Type B pancreatic cell (in vitro differentiated cells): ENCODE results near the gene MBTD1. TPM values are rescaled to one million over a fixed set of nuclear protein-coding genes. Genes with fewer than 3 reads are reported as not detected.
"Not testable (repeated sequence)": the region's sequence is repeated elsewhere in the genome, so short reads cannot be mapped to it uniquely, and the experiment has no call there.

Source experiments
- DNase-seq: peaks from one replicate; pipeline ENCODE4 v3.0.0; 2021; ENCODE audit warnings: mixed read lengths; ENCODE audit not compliant: unreplicated experiment; ENCODE audit errors: extremely low spot score
- H3K27ac Mint-ChIP-seq: 2 replicates; pipeline ENCODE4 v1.8.0; 2021; ENCODE audit warnings: mild to moderate bottlenecking, mixed read lengths
- H3K27me3 Mint-ChIP-seq: 2 replicates; pipeline ENCODE4 v1.8.0; 2021; ENCODE audit warnings: mixed read lengths
- H3K36me3 Mint-ChIP-seq: 2 replicates; pipeline ENCODE4 v1.8.0; 2021; ENCODE audit warnings: mixed read lengths
- H3K4me1 Mint-ChIP-seq: one replicate; pipeline ENCODE4 v1.8.0; 2021; ENCODE audit warnings: mixed read lengths; ENCODE audit not compliant: unreplicated experiment
- H3K4me3 Mint-ChIP-seq: 2 replicates; pipeline ENCODE4 v1.8.0; 2021; ENCODE audit warnings: mild to moderate bottlenecking, mixed read lengths
- H3K9me3 Mint-ChIP-seq: 2 replicates; pipeline ENCODE4 v1.8.0; 2021; ENCODE audit warnings: mixed read lengths
- long read RNA-seq: library from polyadenylated mRNA; unstranded; transcript quantifications from one replicate; pipeline ENCODE4 v2.0.0, GENCODE V29; 2020
- total RNA-seq: library from RNA; stranded (reverse); gene quantifications from 2 replicates; pipeline ENCODE4 v1.2.1, GENCODE V29; 2021; ENCODE audit warnings: low replicate concordance
- TF ChIP-seq, protein P1 (sequence below): fragments of 200-600 bp; sonication (generic); conservative IDR thresholded peaks from 2 replicates; pipeline ENCODE4 v1.5.0; 2021; ENCODE audit warnings: antibody characterized with exemption, mild to moderate bottlenecking

MBTD1 gene
- total RNA-seq, result 24.7 and 35.9 TPM in 2 replicates
- long read RNA-seq, partial matches to known transcripts, result 4 of 18 reads
- long read RNA-seq, other reads (novel, unspliced or antisense), result 14 of 18 reads

DNA sequence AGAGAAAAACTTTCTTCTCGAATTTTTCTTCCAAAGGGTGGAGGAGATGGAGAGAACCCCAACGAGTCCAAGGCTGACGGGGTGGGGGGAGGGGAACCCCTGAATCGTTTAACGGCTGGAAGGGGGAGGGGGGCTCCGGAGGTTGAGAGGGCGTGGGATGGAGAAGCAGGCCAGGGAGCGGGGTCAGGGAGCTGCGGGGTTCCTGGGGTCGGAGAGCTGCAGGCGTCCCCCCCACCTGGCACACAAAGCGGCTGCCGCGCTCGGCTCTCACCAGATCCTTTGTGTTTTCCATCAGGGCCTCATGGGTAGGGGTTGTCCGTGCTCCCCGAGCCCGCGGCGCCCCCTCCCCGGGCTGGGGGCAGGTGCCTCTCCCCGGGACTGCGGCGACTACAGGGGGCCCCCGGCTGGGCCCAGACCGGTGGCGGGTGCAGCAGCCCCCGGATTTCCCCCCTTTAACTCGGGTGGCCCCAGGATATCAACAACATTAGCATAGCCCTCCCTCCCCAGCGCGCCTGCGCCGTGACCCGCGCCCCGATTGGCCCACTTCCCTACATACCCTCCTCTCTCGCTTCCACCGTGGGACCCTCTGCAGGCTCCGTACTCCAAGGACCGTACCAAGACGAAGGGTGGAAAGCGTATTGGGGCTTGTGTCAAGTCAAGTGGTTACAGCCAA lies at the start of gene MBTD1:
MBTD1 (minus strand) TSS at position 486 of the 673 bp plus-strand sequence. CDS start 34,888 bp downstream, outside the sequence.
- H3K4me1 Mint-ChIP-seq, result peaks cover 47% of the 10 kb centered on the region

DNA sequence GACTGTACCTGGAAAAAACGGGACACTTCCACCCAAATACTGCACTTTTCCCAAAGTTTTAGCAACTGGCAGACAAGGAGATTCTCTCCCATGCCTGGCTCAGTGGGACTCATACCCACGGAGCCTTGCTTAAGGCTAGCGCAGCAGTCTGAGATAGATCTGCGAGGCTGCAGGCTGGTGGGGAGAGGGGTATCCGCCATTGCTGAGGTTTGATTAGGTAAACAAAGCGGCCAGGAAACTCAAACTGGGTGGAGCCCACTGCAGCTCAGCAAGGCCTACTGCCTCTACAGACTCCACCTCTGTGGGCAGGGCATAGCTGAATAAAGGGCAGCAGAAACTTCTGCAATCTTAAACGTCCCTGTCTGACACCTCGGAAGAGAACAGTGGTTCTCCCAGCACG lies 45.3 kb upstream of the MBTD1 start:
- TF ChIP-seq, protein P1, sequence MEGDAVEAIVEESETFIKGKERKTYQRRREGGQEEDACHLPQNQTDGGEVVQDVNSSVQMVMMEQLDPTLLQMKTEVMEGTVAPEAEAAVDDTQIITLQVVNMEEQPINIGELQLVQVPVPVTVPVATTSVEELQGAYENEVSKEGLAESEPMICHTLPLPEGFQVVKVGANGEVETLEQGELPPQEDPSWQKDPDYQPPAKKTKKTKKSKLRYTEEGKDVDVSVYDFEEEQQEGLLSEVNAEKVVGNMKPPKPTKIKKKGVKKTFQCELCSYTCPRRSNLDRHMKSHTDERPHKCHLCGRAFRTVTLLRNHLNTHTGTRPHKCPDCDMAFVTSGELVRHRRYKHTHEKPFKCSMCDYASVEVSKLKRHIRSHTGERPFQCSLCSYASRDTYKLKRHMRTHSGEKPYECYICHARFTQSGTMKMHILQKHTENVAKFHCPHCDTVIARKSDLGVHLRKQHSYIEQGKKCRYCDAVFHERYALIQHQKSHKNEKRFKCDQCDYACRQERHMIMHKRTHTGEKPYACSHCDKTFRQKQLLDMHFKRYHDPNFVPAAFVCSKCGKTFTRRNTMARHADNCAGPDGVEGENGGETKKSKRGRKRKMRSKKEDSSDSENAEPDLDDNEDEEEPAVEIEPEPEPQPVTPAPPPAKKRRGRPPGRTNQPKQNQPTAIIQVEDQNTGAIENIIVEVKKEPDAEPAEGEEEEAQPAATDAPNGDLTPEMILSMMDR, result no peak
- H3K4me1 Mint-ChIP-seq, result no peaks in the 10 kb centered on the region
- peaks cover 15% of the 10 kb centered on the region for H3K9me3 Mint-ChIP-seq
- no peak for DNase-seq
- H3K27me3 Mint-ChIP-seq, result peaks cover 7% of the 10 kb centered on the region
- no peak overlapping the region for H3K4me3 Mint-ChIP-seq
- H3K36me3 Mint-ChIP-seq, result no peaks in the 10 kb centered on the region
- H3K27ac Mint-ChIP-seq, result no peak overlapping the region

More for the DNA sequence above, at the start of gene MBTD1:
- Mint-ChIP-seq H3K9me3 (no peaks in the 10 kb centered on the region), H3K4me3 (peak within 1 kb of the TSS; percentile 99), H3K36me3 (peaks cover 23% of the 10 kb centered on the region), H3K27me3 (no peaks in the 10 kb centered on the region), H3K27ac (peak within 1 kb of the TSS; percentile 100)
- DNase-seq, result peak; percentile 94
- TF ChIP-seq, protein P1, result no peak

GRCh38 chr17:51299859-51300258 lies 40.0 kb upstream of the MBTD1 start:
- no peaks in the 10 kb centered on the region for H3K4me1 Mint-ChIP-seq
- peaks cover 8% of the 10 kb centered on the region for H3K36me3 Mint-ChIP-seq
- H3K4me3 Mint-ChIP-seq, result no peak overlapping the region
- no peaks in the 10 kb centered on the region for H3K27me3 Mint-ChIP-seq
- H3K27ac Mint-ChIP-seq, result no peak overlapping the region
- DNase-seq, result no peak
- H3K9me3 Mint-ChIP-seq, result no peaks in the 10 kb centered on the region
- TF ChIP-seq, protein P1, result no peak

GRCh38 chr17:51298508-51299371 lies 38.9 kb upstream of the MBTD1 start:
- Mint-ChIP-seq H3K27ac (no peak overlapping the region), H3K4me3 (no peak overlapping the region), H3K4me1 (no peaks in the 10 kb centered on the region), H3K9me3 (no peaks in the 10 kb centered on the region), H3K27me3 (no peaks in the 10 kb centered on the region), H3K36me3 (peaks cover 16% of the 10 kb centered on the region)
- no peak for DNase-seq
- TF ChIP-seq, protein P1, result peak; percentile 81

DNA sequence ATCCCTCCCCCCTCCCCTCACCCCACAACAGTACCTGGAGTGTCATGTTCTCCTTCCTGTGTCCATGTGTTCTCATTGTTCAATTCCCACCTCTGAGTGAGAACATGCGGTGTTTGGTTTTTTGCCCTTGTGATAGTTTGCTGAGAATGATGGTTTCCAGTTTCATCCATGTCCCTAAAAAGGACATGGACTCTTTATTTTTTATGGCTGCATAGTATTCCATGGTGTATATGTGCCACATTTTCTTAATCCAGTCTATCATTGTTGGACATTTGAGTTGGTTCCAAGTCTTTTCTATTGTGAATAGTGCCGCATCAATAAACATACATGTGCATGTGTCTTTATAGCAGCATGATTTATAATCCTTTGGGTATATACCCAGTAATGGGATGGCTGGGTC lies 34.5 kb upstream of the MBTD1 start:
- not testable (repeated sequence) for H3K27me3 Mint-ChIP-seq, H3K4me3 Mint-ChIP-seq, H3K4me1 Mint-ChIP-seq, H3K9me3 Mint-ChIP-seq, DNase-seq, H3K27ac Mint-ChIP-seq
- H3K36me3 Mint-ChIP-seq, result peaks cover 39% of the 10 kb centered on the region

DNA sequence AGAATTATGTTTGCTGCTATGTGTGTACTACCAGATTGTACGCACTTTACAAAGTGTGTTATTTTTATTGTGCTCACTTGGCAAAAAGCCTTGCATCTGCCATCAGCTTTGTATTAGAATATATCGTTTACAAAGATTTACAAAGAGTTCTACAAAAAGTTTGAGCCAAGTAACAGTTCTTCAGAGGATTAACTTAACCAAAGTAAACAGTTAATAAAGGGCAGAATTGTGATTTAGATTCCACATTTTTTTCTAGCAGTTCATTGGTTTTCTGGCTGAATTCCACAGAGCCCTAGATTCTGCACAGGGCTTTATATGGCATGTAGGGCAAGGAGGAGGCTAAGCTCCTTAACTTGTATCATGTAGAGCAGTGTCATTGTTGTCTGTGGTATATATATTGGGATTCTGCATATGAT lies 29.9 kb upstream of the MBTD1 start:
- Mint-ChIP-seq H3K27ac (no peak overlapping the region), H3K9me3 (no peaks in the 10 kb centered on the region), H3K4me1 (no peaks in the 10 kb centered on the region), H3K4me3 (no peak overlapping the region), H3K27me3 (no peaks in the 10 kb centered on the region), H3K36me3 (peaks cover 48% of the 10 kb centered on the region)
- TF ChIP-seq, protein P1, result no peak
- DNase-seq, result no peak
